H1 (cell line): ENCODE measurements around the gene LRIT2. TPM values are rescaled to one million over a fixed set of nuclear protein-coding genes. Genes with fewer than 3 reads are reported as not detected.

ENCODE experiments used
- CEBPB ChIP-seq: IDR thresholded peaks from 2 replicates; pipeline ENCODE4 v1.6.1; 2012; ENCODE audit warnings: low read depth, low read length
- NANOG ChIP-seq: IDR thresholded peaks from 2 replicates; pipeline ENCODE4 v1.6.1; 2011; ENCODE audit warnings: low read length, low read depth, mild to moderate bottlenecking, inconsistent platforms; ENCODE audit not compliant: insufficient read depth, poor library complexity, severe bottlenecking
- polyA plus RNA-seq, 7 experiments: library from polyadenylated mRNA; depleted of rRNA in 3 of 7; stranded (reverse) in 5 of 7; unstranded in 2 of 7; fragments of >200 nt in 5 of 7; fragments of 200-250 nt in 2 of 7; gene quantifications; 1 replicate in 5 of 7; 2 replicates in 1 of 7; 4 replicates in 1 of 7; pipeline versions ENCODE4 v1.2.1 to v1.2.3, GENCODE V29; 2011 to 2013; ENCODE audit warnings: missing spikeins in 2 of 7, mixed read lengths in 2 of 7
- total RNA-seq: library from RNA; stranded (reverse); fragmentation: NEBNext Ultra II Directional; extraction: Animal tissue kit (Norgen Biotek cat#: 25700); gene quantifications from 2 replicates; pipeline ENCODE4 v1.2.1, GENCODE V29; 2021

LRIT2 gene
- total and polyA plus RNA-seq, 2 of the 8 experiments (the other 6 are each of a cell fraction or from before 2014, with no cell fraction given): not detected

GRCh38 chr10:84227810-84228209 is 2.5 kb upstream of the LRIT2 start (continued):
- TF ChIP-seq NANOG (no peak), CEBPB (no peak)
